OCI-LY7 (cell line): ENCODE measurements around the gene UGDH.

ENCODE experiments used
- CTCF ChIP-seq: fragments of 200-600 bp; sonication (generic); conservative IDR thresholded peaks from 2 replicates; pipeline ENCODE4 v1.5.1; 2014; ENCODE audit warnings: mild to moderate bottlenecking, antibody characterized with exemption, low read length, moderate library complexity, mixed read lengths
- EZH2phosphoT487 ChIP-seq: fragments of 200-600 bp; sonication (generic); IDR thresholded peaks from 2 replicates; pipeline ENCODE4 v1.6.1; 2018; ENCODE audit warnings: low read depth, borderline replicate concordance, mild to moderate bottlenecking, mixed run types, antibody characterized with exemption, low read length, moderate library complexity, mixed read lengths

GRCh38 chr4:39548425-39549067 lies 21.3 kb upstream of the UGDH start:
- TF ChIP-seq CTCF (no peak), EZH2phosphoT487 (no peak)
